ENCODE data around the gene HTRA3.
"Not testable (repeated sequence)": the region's sequence is repeated elsewhere in the genome, so short reads cannot be mapped to it uniquely, and the experiment has no call there.

The HTRA3 gene

GRCh38 chr4:8332038-8332857 lies 62.7 kb downstream of the HTRA3 start:
- DNase-seq, result no peak

GRCh38 chr4:8332891-8333331 lies 63.4 kb downstream of the HTRA3 start:
- no peak for DNase-seq

- DNase-seq, result no peak
These were observed 64.3 kb downstream of the HTRA3 start for GRCh38 chr4:8333726-8334460.

- DNase-seq, result no peak
These were observed 65.4 kb downstream of the HTRA3 start for GRCh38 chr4:8334786-8335460.

GRCh38 chr4:8335848-8336247 lies 66.3 kb downstream of the HTRA3 start:
- no peak for DNase-seq

- no peak for DNase-seq
These were observed 67.0 kb downstream of the HTRA3 start for GRCh38 chr4:8336412-8337075.

GRCh38 chr4:8338351-8338961 lies 68.9 kb downstream of the HTRA3 start:
- DNase-seq, result no peak

GRCh38 chr4:8340781-8341241 lies 71.3 kb downstream of the HTRA3 start:
- DNase-seq, result no peak

- DNase-seq, result not testable (repeated sequence)
These were observed 71.7 kb downstream of the HTRA3 start for GRCh38 chr4:8341281-8341680.

GRCh38 chr4:8341691-8342090 lies 72.1 kb downstream of the HTRA3 start:
- DNase-seq, result no peak

- DNase-seq, result no peak
These were observed 73.2 kb downstream of the HTRA3 start for GRCh38 chr4:8342651-8343261.

- DNase-seq, result no peak
These were observed 73.9 kb downstream of the HTRA3 start for GRCh38 chr4:8343262-8343966.

- no peak for DNase-seq
These were observed 74.4 kb downstream of the HTRA3 start for GRCh38 chr4:8343967-8344331.

GRCh38 chr4:8344377-8344776 lies 74.8 kb downstream of the HTRA3 start:
- no peak for DNase-seq

GRCh38 chr4:8345053-8345945 lies 75.7 kb downstream of the HTRA3 start:
- no peak for DNase-seq

- DNase-seq, result no peak
These were observed 76.6 kb downstream of the HTRA3 start for GRCh38 chr4:8345946-8346814.

GRCh38 chr4:8346838-8347605 lies 77.5 kb downstream of the HTRA3 start:
- no peak for DNase-seq

- DNase-seq, result no peak
These were observed 78.1 kb downstream of the HTRA3 start for GRCh38 chr4:8347660-8348059.

GRCh38 chr4:8348071-8348470 lies 78.5 kb downstream of the HTRA3 start:
- no peak for DNase-seq
